Osteoblast (primary cell): ENCODE data around the gene TTC33. TPM values are rescaled to one million over a fixed set of nuclear protein-coding genes. Genes with fewer than 3 reads are reported as not detected.
"Not testable (repeated sequence)": the region's sequence is repeated elsewhere in the genome, so short reads cannot be mapped to it uniquely, and the experiment has no call there.

ENCODE experiments used
- DNase-seq: peaks from one replicate; pipeline ENCODE4 v3.0.0; 2011; ENCODE audit warnings: low spot score, mixed read lengths; ENCODE audit not compliant: insufficient read length; ENCODE audit errors: missing footprints
- H2AFZ ChIP-seq: 2 replicates; pipeline ENCODE4 v1.6.0; 2011; ENCODE audit warnings: mild to moderate bottlenecking, low read length
- H3K27ac ChIP-seq: 2 replicates; pipeline ENCODE4 v1.5.1; 2011; ENCODE audit warnings: mild to moderate bottlenecking, low read depth, low read length, moderate library complexity
- H3K27me3 ChIP-seq: 2 replicates; pipeline ENCODE4 v1.6.0; 2012; ENCODE audit warnings: mild to moderate bottlenecking, control low read depth, inconsistent platforms, low read length, moderate library complexity; ENCODE audit not compliant: insufficient read depth
- H3K36me3 ChIP-seq: 2 replicates; pipeline ENCODE4 v1.5.1; 2011; ENCODE audit warnings: mild to moderate bottlenecking, low read length, control low read depth, moderate library complexity; ENCODE audit not compliant: insufficient read depth
- H3K4me1 ChIP-seq: 2 replicates; pipeline ENCODE4 v1.5.1; 2011; ENCODE audit warnings: mild to moderate bottlenecking, low read length, control low read depth, moderate library complexity; ENCODE audit not compliant: insufficient read depth
- H3K4me2 ChIP-seq: 2 replicates; pipeline ENCODE4 v1.6.0; 2011; ENCODE audit warnings: mild to moderate bottlenecking, low read length; ENCODE audit not compliant: insufficient read depth
- H3K4me3 ChIP-seq: fragments of 200-600 bp; sonication (generic); 3 replicates; pipeline ENCODE4 v1.5.1; 2012; ENCODE audit warnings: mild to moderate bottlenecking, low read length, inconsistent platforms; ENCODE audit not compliant: insufficient read depth
- H3K79me2 ChIP-seq: 2 replicates; pipeline ENCODE4 v1.6.0; 2012; ENCODE audit warnings: mild to moderate bottlenecking, low read length, control low read depth, inconsistent platforms; ENCODE audit not compliant: insufficient read depth
- H3K9me3 ChIP-seq: 2 replicates; pipeline ENCODE4 v1.5.1; 2011; ENCODE audit warnings: low read depth, low read length, control low read depth
- H4K20me1 ChIP-seq: 2 replicates; pipeline ENCODE4 v1.6.0; 2012; ENCODE audit warnings: mild to moderate bottlenecking, low read length, control low read depth; ENCODE audit not compliant: insufficient read depth
- CTCF ChIP-seq: IDR thresholded peaks from 2 replicates; pipeline ENCODE4 v1.5.1; 2011; ENCODE audit warnings: mild to moderate bottlenecking, low read depth, low read length, moderate library complexity; ENCODE audit errors: extremely low read depth
- total RNA-seq: library from RNA; depleted of rRNA; stranded (reverse); fragments of >200 nt; gene quantifications from 2 replicates; pipeline ENCODE4 v1.2.3, GENCODE V29; 2012

The TTC33 gene
- total RNA-seq, 1 donor = 14.5 TPM

GRCh38 chr5:40794340-40794739 is 38.6 kb upstream of the TTC33 start:
- DNase-seq, H3K4me2 ChIP-seq, H3K9me3 ChIP-seq, H2AFZ ChIP-seq, H3K27me3 ChIP-seq, H3K4me3 ChIP-seq, H3K36me3 ChIP-seq, H3K27ac ChIP-seq: not testable (repeated sequence)
- Histone ChIP-seq H3K79me2 (peaks cover 83% of the 10 kb centered on the region), H3K4me1 (peaks cover 27% of the 10 kb centered on the region), H4K20me1 (peaks cover 55% of the 10 kb centered on the region)

- not testable (repeated sequence) for H3K27ac ChIP-seq, H3K4me3 ChIP-seq, H3K9me3 ChIP-seq, H2AFZ ChIP-seq, H3K4me2 ChIP-seq, DNase-seq, H3K27me3 ChIP-seq, H3K36me3 ChIP-seq
- Histone ChIP-seq H3K79me2 (peaks cover 99% of the 10 kb centered on the region), H4K20me1 (peaks cover 68% of the 10 kb centered on the region), H3K4me1 (peaks cover 19% of the 10 kb centered on the region)
These were observed 36.9 kb upstream of the TTC33 start for GRCh38 chr5:40792691-40793090.

- Histone ChIP-seq H3K27ac (no peak overlapping the region), H3K27me3 (no peaks in the 10 kb centered on the region), H3K4me2 (peak overlapping the region; percentile 1), H3K79me2 (peaks cover 99% of the 10 kb centered on the region), H2AFZ (no peak overlapping the region), H3K9me3 (no peaks in the 10 kb centered on the region), H3K4me3 (no peak overlapping the region), H4K20me1 (peaks cover 68% of the 10 kb centered on the region), H3K36me3 (peaks cover 3% of the 10 kb centered on the region), H3K4me1 (peaks cover 17% of the 10 kb centered on the region)
- no peak for TF ChIP-seq CTCF
- peak; percentile 51 for DNase-seq
These were observed 36.0 kb upstream of the TTC33 start for GRCh38 chr5:40791715-40792139.

GRCh38 chr5:40790947-40791593 is 35.3 kb upstream of the TTC33 start:
- H3K4me2 ChIP-seq = peak overlapping the region; percentile 1
- no peaks in the 10 kb centered on the region for H3K27me3 ChIP-seq
- no peak overlapping the region for H2AFZ ChIP-seq
- peaks cover 10% of the 10 kb centered on the region for H3K4me1 ChIP-seq
- no peak overlapping the region for H3K4me3 ChIP-seq
- H3K36me3 ChIP-seq = peaks cover 3% of the 10 kb centered on the region
- TF ChIP-seq CTCF = no peak
- peak overlapping the region; percentile 10 for H3K27ac ChIP-seq
- peaks cover 61% of the 10 kb centered on the region for H4K20me1 ChIP-seq
- H3K9me3 ChIP-seq = no peaks in the 10 kb centered on the region
- no peak for DNase-seq
- H3K79me2 ChIP-seq = peaks cover 99% of the 10 kb centered on the region

GRCh38 chr5:40788941-40789340 is 33.2 kb upstream of the TTC33 start:
- not testable (repeated sequence) for H3K4me3 ChIP-seq, H3K4me1 ChIP-seq, H2AFZ ChIP-seq, DNase-seq, H3K27me3 ChIP-seq, H3K27ac ChIP-seq, H3K9me3 ChIP-seq, H3K36me3 ChIP-seq, H3K4me2 ChIP-seq
- Histone ChIP-seq H3K79me2 (peaks cover 98% of the 10 kb centered on the region), H4K20me1 (peaks cover 62% of the 10 kb centered on the region)
